Neuronal stem cell (in vitro differentiated cells): Measurements from ENCODE around the gene VSTM4.

Source experiments
- DNase-seq: peaks from one replicate; pipeline ENCODE4 v3.0.0-alpha.2; 2013; ENCODE audit warnings: low spot score
- H2AFZ ChIP-seq: one replicate; pipeline ENCODE4 v1.6.1; 2013; ENCODE audit warnings: mild to moderate bottlenecking, low read length, inconsistent platforms
- H2AK5ac ChIP-seq: 2 replicates; pipeline ENCODE4 v1.6.1; 2013; ENCODE audit warnings: low read depth, mild to moderate bottlenecking, inconsistent platforms, low read length, moderate library complexity, mixed read lengths
- H2BK120ac ChIP-seq: 2 replicates; pipeline ENCODE4 v1.6.1; 2013; ENCODE audit warnings: low read depth, mild to moderate bottlenecking, inconsistent platforms, low read length, moderate library complexity, mixed read lengths
- H2BK12ac ChIP-seq: one replicate; pipeline ENCODE4 v1.6.1; 2013; ENCODE audit warnings: low read length, inconsistent platforms
- H2BK15ac ChIP-seq: 2 replicates; pipeline ENCODE4 v1.6.1; 2013; ENCODE audit warnings: mild to moderate bottlenecking, low read length, inconsistent platforms, mixed read lengths
- H2BK5ac ChIP-seq: one replicate; pipeline ENCODE4 v1.6.1; 2013; ENCODE audit warnings: inconsistent platforms, mild to moderate bottlenecking, low read length, moderate library complexity
- H3K14ac ChIP-seq: one replicate; pipeline ENCODE4 v1.6.1; 2013; ENCODE audit warnings: low read length, inconsistent platforms
- H3K18ac ChIP-seq: 2 replicates; pipeline ENCODE4 v1.6.1; 2013; ENCODE audit warnings: low read length, inconsistent platforms
- H3K23ac ChIP-seq: 2 replicates; pipeline ENCODE4 v1.6.1; 2013; ENCODE audit warnings: low read depth, mild to moderate bottlenecking, mixed read lengths, low read length, inconsistent platforms; ENCODE audit not compliant: poor library complexity
- H3K27ac ChIP-seq: replicated peaks from 3 replicates; pipeline ENCODE4 v1.5.1; 2013; ENCODE audit warnings: low read length, inconsistent platforms
- H3K27me3 ChIP-seq, 3 experiments: 2 replicates each; pipeline ENCODE4 v1.6.1; 2013; ENCODE audit warnings: low read length in 3 of 3, mild to moderate bottlenecking in 2 of 3, inconsistent platforms in 1 of 3, low read depth in 1 of 3, mixed read lengths in 1 of 3, moderate library complexity in 1 of 3; ENCODE audit not compliant: control insufficient read depth in 3 of 3, insufficient read depth in 3 of 3
- H3K36me3 ChIP-seq, 2 donors: replicated peaks in 1 of 2; 2 replicates each; pipeline ENCODE4 v1.6.1; 2013; ENCODE audit warnings: low read length in 2 of 2; ENCODE audit not compliant: control insufficient read depth in 2 of 2, insufficient read depth in 2 of 2
- H3K4ac ChIP-seq: 2 replicates; pipeline ENCODE4 v1.6.1; 2013; ENCODE audit warnings: inconsistent platforms, mild to moderate bottlenecking, low read length, moderate library complexity
- H3K4me1 ChIP-seq, 2 donors: 1 replicate in 1 of 2; 2 replicates in 1 of 2; pipeline ENCODE4 v1.6.1; 2013; ENCODE audit warnings: low read length in 2 of 2, low read depth in 1 of 2; ENCODE audit not compliant: control insufficient read depth in 2 of 2, insufficient read depth in 1 of 2
- H3K4me2 ChIP-seq: one replicate; pipeline ENCODE4 v1.6.1; 2013; ENCODE audit warnings: mild to moderate bottlenecking, low read length, inconsistent platforms; ENCODE audit not compliant: insufficient read depth, poor library complexity, severe bottlenecking
- H3K4me3 ChIP-seq, 2 donors: 2 replicates each; pipeline ENCODE4 v1.5.1; 2013; ENCODE audit warnings: low read length in 2 of 2, mild to moderate bottlenecking in 2 of 2, inconsistent platforms in 1 of 2, moderate library complexity in 1 of 2
- H3K79me1 ChIP-seq: one replicate; pipeline ENCODE4 v1.6.1; 2013; ENCODE audit warnings: low read depth, mild to moderate bottlenecking, inconsistent platforms, low read length, moderate library complexity
- H3K9ac ChIP-seq: one replicate; pipeline ENCODE4 v1.6.1; 2013; ENCODE audit warnings: mild to moderate bottlenecking, low read depth, low read length, inconsistent platforms; ENCODE audit not compliant: poor library complexity
- H3K9me3 ChIP-seq, 2 donors: replicated peaks in 1 of 2; 2 replicates each; pipeline versions ENCODE3 to v1.6.1; 2013; ENCODE audit warnings: low read length in 2 of 2, mild to moderate bottlenecking in 2 of 2, inconsistent platforms in 1 of 2, low read depth in 1 of 2, mixed read lengths in 1 of 2, moderate library complexity in 1 of 2; ENCODE audit not compliant: control insufficient read depth in 2 of 2, insufficient read depth in 1 of 2
- H4K8ac ChIP-seq: one replicate; pipeline ENCODE4 v1.6.1; 2013; ENCODE audit warnings: low read depth, mild to moderate bottlenecking, inconsistent platforms, low read length, moderate library complexity
- H4K91ac ChIP-seq: one replicate; pipeline ENCODE4 v1.6.1; 2013; ENCODE audit warnings: low read length, low read depth, mild to moderate bottlenecking, inconsistent platforms; ENCODE audit not compliant: poor library complexity
- WGBS, 2 donors: extraction: QIAGEN DNeasy Blood & Tissue Kit; methylation state at CpG; one replicate each; pipeline ENCODE4 v1.1.7; 2013; ENCODE audit warnings: missing lambda C conversion rate in 2 of 2, mixed read lengths in 1 of 2; ENCODE audit not compliant: insufficient read length in 2 of 2, insufficient replicate concordance in 1 of 2; ENCODE audit errors: extremely low coverage in 2 of 2; 5-methylcytosine and 5-hydroxymethylcytosine counted together

The VSTM4 gene

GRCh38 chr10:49066944-49067730, 48.2 kb downstream of the VSTM4 start:
- H3K23ac ChIP-seq: no peak overlapping the region
- no peaks in the 10 kb centered on the region for H3K36me3 ChIP-seq
- no peak overlapping the region for H3K18ac ChIP-seq
- no peak overlapping the region for H3K4me3 ChIP-seq
- no peak overlapping the region for H4K8ac ChIP-seq
- H2BK12ac ChIP-seq: no peak overlapping the region
- no CpG with 5 or more reads among the region's 5 CpGs for WGBS, 2 donors
- no peak overlapping the region for H3K4ac ChIP-seq
- no peak overlapping the region for H2BK120ac ChIP-seq
- no peaks in the 10 kb centered on the region for H3K79me1 ChIP-seq
- H2BK15ac ChIP-seq: no peak overlapping the region
- H3K4me2 ChIP-seq: no peak overlapping the region
- no peak overlapping the region for H4K91ac ChIP-seq
- no peak overlapping the region for H3K9ac ChIP-seq
- no peak for DNase-seq
- no peaks in the 10 kb centered on the region for H3K4me1 ChIP-seq
- H2BK5ac ChIP-seq: no peak overlapping the region
- H3K9me3 ChIP-seq: peaks cover 1 to 15% of the 10 kb centered on the region in 2 donors
- no peak overlapping the region for H2AFZ ChIP-seq
- no peaks in the 10 kb centered on the region for H3K27me3 ChIP-seq
- no peak overlapping the region for H3K14ac ChIP-seq
- no peak overlapping the region for H3K27ac ChIP-seq
- H2AK5ac ChIP-seq: no peak overlapping the region

DNA sequence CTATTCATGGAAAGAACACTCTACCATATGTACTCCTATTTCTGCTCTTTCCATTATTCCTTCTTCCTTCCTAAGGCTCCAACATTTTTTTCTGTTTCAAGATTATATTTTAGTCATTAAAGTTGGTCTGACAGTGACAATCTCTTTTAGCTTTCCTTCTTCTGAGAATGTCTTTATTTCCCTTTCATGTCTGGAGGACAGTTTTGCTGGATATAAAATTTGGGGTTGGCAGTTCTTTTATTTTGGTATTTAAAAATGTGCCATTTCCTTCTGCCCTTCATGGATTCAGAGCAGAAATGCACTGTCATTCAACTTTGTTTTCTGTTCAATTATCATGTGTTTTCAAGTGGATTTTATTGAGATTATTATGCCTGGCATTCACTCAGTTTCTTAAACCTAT, 53.1 kb downstream of the VSTM4 start:
- H3K4me1 ChIP-seq: peaks cover 0 to 6% of the 10 kb centered on the region in 2 donors
- H4K91ac ChIP-seq: no peak overlapping the region
- H2BK120ac ChIP-seq: no peak overlapping the region
- no peak overlapping the region for H3K27ac ChIP-seq
- no peaks in the 10 kb centered on the region for H3K27me3 ChIP-seq
- DNase-seq: no peak
- H3K14ac ChIP-seq: no peak overlapping the region
- H4K8ac ChIP-seq: no peak overlapping the region
- no peak overlapping the region for H3K4me3 ChIP-seq
- H2BK12ac ChIP-seq: no peak overlapping the region
- H3K79me1 ChIP-seq: peaks cover 2% of the 10 kb centered on the region
- no peak overlapping the region for H3K4me2 ChIP-seq
- H2BK15ac ChIP-seq: no peak overlapping the region
- no peak overlapping the region for H3K9ac ChIP-seq
- H2BK5ac ChIP-seq: no peak overlapping the region
- no peak overlapping the region for H2AK5ac ChIP-seq
- no peak overlapping the region for H3K23ac ChIP-seq
- H3K9me3 ChIP-seq: peaks cover 0 to 30% of the 10 kb centered on the region in 2 donors
- no peak overlapping the region for H2AFZ ChIP-seq
- H3K4ac ChIP-seq: no peak overlapping the region
- no peak overlapping the region for H3K18ac ChIP-seq
- H3K36me3 ChIP-seq: no peaks in the 10 kb centered on the region

- peaks cover 0 to 10% of the 10 kb centered on the region in 2 donors for H3K4me1 ChIP-seq
- H4K91ac ChIP-seq: no peak overlapping the region
- no CpG with 5 or more reads among the region's 1 CpG for WGBS, 2 donors
- no peak overlapping the region for H2AK5ac ChIP-seq
- H4K8ac ChIP-seq: no peak overlapping the region
- H3K23ac ChIP-seq: no peak overlapping the region
- no peak overlapping the region for H2BK120ac ChIP-seq
- H2BK12ac ChIP-seq: no peak overlapping the region
- H3K4me2 ChIP-seq: no peak overlapping the region
- DNase-seq: no peak
- H2BK5ac ChIP-seq: no peak overlapping the region
- H2AFZ ChIP-seq: no peak overlapping the region
- H3K4ac ChIP-seq: no peak overlapping the region
- no peak overlapping the region for H3K4me3 ChIP-seq
- peaks cover 0 to 30% of the 10 kb centered on the region in 2 donors for H3K9me3 ChIP-seq
- H2BK15ac ChIP-seq: no peak overlapping the region
- H3K18ac ChIP-seq: no peak overlapping the region
- H3K79me1 ChIP-seq: peaks cover 2% of the 10 kb centered on the region
- H3K9ac ChIP-seq: no peak overlapping the region
- no peaks in the 10 kb centered on the region for H3K36me3 ChIP-seq
- H3K27me3 ChIP-seq: no peaks in the 10 kb centered on the region
- H3K27ac ChIP-seq: no peak overlapping the region
- no peak overlapping the region for H3K14ac ChIP-seq
Observed at GRCh38 chr10:49061667-49062066, 53.7 kb downstream of the VSTM4 start.

DNA sequence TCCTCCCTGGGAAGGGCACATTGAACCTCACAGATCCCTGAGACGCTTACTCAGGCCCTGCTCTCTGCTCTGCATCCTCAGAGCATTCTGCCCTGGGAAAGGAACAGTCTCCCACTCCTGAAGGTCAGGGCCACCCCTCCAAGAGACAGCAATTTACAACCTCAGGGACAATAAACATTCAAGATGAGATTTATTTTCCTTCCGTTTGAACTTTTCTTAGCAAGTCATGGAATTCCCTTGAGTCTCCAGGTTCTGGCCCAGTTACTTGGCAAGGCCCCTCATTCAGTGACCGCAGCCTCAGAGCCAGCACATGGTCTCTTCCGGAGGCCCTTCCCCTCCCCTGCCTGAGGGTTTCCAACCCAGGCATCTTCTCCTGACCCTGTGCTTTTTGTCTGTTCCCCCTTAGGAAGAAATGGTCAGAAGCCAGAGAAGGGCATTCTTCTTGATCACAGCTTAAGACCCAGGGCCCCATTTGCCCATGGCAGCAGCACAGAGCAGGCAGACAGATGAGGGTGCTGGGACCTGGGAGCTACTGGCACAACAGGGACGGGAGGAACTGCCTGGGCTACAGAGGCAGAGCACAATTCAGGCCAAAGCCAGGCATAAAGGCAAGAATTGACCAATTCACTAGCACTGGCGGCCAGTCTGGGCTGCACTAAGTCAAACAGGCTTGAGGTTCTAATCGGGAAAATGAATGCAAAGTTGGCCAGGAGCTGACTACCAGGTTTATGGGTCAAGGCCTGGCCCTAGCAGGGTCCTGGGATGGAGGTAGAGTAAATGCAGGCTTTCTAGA, 56.7 kb downstream of the VSTM4 start:
- no peak overlapping the region for H3K23ac ChIP-seq
- no peak overlapping the region for H3K4ac ChIP-seq
- H2AK5ac ChIP-seq: no peak overlapping the region
- H2BK15ac ChIP-seq: no peak overlapping the region
- no peak overlapping the region for H2AFZ ChIP-seq
- H2BK12ac ChIP-seq: no peak overlapping the region
- no peak overlapping the region for H3K9ac ChIP-seq
- no peak overlapping the region for H3K4me3 ChIP-seq
- H2BK120ac ChIP-seq: no peak overlapping the region
- no peaks in the 10 kb centered on the region for H3K27me3 ChIP-seq
- H3K36me3 ChIP-seq: no peaks in the 10 kb centered on the region
- H3K18ac ChIP-seq: no peak overlapping the region
- peaks cover 2% of the 10 kb centered on the region for H3K79me1 ChIP-seq
- no CpG with 5 or more reads among the region's 7 CpGs for WGBS, 2 donors
- peaks cover 0 to 30% of the 10 kb centered on the region in 2 donors for H3K9me3 ChIP-seq
- H2BK5ac ChIP-seq: no peak overlapping the region
- DNase-seq: no peak
- H3K27ac ChIP-seq: no peak overlapping the region
- H3K14ac ChIP-seq: no peak overlapping the region
- no peak overlapping the region for H4K91ac ChIP-seq
- H3K4me2 ChIP-seq: no peak overlapping the region
- peaks cover 2 to 13% of the 10 kb centered on the region in 2 donors for H3K4me1 ChIP-seq
- no peak overlapping the region for H4K8ac ChIP-seq
